GM21390 (cell line): Measurements from ENCODE around the gene LYPD1.

Experiments used
- ATAC-seq: cut with Tn5 transposase; IDR thresholded peaks from one replicate; pipeline ENCODE4 v1.9.1; 2021; ENCODE audit not compliant: unreplicated experiment

Gene LYPD1

DNA sequence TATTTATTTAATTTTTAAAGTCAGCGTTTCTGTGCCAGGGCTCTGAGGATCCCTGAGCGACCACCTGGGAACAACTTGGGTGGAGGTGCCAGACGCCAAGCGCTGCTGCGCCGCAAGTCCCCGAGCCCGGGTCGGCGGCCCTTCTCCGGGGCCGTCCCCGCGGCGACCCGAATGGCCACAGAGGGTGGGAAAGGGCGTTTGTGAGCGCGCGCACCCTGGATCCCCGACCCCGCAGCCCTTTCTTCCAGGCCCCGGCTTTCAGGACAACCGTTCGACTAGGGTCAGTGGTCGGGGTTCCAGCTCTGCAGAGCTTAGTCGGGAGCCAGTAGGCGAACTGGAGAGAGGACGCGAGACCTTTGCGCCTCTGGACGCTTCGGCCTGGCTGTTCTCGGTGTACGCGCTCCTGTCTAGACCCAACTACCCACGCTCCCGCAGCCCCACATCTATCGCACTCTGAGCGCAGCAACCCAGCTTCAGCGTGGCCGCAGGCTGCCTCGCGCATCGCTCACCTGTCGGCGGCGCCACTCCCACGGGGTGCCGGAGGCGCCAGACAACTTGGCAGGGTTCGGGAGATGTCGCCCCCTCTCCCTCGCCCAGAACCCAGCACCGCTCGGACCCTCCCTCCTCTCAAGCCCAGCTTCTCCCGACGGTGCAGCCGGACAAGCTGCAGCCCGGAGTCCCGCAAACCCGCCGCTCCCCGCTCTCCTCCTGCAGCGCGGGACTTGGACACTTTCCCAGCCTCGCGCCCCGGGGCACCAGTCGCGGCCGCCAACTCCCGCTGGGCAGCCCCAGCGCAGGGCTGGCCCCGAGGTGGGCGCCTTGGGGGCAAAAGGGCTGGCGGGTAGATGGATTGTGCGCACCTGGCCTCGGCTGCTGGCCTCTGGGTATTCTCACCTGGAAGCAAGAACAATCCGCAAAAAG is 758 bp downstream of the LYPD1 start:
- ATAC-seq, result no peak

DNA sequence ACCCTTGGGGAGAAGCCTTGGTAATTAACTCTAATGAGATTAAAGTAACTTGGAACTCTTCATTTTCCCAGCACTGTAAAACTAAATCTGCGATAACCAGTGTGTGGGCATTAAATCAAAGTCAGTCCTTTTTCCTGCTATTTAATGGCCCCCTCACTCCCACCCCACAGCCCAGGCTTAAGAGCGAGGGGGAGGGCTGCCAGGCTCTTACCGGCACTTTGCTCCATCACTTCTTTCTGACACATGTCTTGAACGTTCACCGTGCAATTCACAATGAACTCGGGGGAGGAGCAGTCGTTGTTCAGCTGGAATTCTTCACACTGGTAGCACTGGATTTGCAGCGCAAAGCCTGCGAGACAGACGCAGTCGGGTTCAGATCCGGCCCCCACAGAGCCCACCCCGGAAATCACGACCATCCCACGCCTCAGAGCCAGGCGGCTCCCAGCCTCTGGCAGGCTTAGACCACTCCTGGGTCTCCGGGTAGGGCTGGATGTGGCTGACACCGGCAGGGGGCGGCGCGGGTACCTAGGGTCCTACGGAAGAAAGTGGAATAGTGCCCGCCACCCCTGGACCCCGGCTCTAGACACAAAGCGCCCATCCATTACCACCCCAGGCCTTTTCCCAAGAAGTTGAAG is 1.7 kb downstream of the LYPD1 start:
- no peak for ATAC-seq

DNA sequence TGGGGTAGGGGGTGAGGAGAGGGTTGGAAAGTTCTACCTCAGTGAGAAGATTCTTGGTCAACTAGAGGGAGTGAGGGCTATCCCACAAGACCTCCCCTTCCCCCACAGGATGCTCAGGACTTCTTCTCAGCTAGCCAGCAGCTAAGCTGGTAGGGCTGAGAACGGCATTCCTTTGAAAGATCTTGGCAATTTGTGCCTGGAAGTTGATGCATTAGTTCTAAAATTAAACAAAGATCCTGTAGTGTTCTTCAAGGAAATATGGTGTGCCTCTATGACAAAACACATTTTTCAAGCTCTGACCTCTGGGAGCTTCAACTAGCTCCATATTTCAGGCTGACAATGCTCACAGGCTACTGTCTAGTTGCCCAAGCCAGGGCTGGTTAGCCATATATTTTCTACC is 2.3 kb downstream of the LYPD1 start:
- ATAC-seq, result no peak

DNA sequence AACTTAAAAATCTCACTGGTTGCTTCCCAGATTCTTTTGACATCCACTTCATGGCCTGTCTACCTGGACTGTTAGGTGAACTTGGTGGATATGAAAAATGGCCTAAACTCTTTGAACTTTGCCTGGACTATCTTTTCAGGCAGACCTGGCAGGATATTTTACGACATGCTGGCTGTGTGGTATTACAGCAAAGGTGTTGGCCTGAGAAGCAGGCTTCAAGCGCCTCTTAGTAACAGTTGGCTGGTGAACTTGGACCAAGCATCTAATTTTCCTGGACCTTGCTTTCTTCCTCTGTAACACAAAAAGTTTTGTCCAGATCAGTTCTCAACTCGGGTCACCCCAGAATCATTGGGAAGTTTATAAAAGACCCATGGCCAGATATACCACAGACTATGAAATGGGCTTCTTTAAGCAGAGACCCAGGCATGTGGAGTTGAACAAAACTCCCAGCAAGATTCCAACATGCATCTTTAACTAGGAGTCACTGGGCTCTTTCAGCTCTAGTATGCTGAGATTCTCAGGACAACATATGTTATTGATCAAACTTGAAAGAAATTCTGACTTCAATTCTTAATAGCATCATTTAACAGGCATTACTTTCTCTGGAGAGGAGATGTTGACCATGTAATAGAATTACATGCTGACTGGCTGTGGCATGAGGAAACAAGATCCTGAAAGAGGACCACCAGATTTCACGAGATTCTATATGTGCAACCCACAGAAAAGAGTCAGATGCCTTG is 4.4 kb downstream of the LYPD1 start:
- ATAC-seq, result no peak

DNA sequence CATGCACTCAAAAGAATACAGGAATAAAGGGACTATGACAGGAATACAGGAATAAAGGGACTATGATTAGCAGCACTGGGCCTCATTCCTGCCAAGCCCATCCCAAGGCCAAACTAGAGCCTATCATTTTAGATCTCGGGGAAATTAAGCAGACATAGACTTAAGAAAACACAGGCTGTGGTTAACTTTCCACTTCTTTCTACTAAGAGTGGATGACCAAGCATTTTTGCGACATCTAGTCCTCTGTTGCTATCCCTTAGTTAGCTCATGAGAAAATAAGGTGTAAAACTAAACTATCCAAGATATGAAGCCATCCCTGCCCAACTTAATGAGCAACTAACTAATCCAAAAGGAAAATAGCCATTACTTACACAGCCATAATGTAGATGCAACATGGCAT is 5.9 kb downstream of the LYPD1 start:
- ATAC-seq, result no peak

- ATAC-seq, result no peak
Measured at GRCh38 chr2:132662732-132663131, 7.3 kb downstream of the LYPD1 start.

GRCh38 chr2:132659331-132659730 is 10.7 kb downstream of the LYPD1 start:
- no peak for ATAC-seq

- no peak for ATAC-seq
Measured at GRCh38 chr2:132656266-132656975, 13.6 kb downstream of the LYPD1 start.

- no peak for ATAC-seq
Measured at GRCh38 chr2:132654968-132655367, 15.0 kb downstream of the LYPD1 start.

- no peak for ATAC-seq
Measured at GRCh38 chr2:132654335-132654734, 15.7 kb downstream of the LYPD1 start.

GRCh38 chr2:132652474-132652873 is 17.5 kb downstream of the LYPD1 start:
- no peak for ATAC-seq

GRCh38 chr2:132651115-132652045 is 18.6 kb downstream of the LYPD1 start:
- ATAC-seq, result no peak

DNA sequence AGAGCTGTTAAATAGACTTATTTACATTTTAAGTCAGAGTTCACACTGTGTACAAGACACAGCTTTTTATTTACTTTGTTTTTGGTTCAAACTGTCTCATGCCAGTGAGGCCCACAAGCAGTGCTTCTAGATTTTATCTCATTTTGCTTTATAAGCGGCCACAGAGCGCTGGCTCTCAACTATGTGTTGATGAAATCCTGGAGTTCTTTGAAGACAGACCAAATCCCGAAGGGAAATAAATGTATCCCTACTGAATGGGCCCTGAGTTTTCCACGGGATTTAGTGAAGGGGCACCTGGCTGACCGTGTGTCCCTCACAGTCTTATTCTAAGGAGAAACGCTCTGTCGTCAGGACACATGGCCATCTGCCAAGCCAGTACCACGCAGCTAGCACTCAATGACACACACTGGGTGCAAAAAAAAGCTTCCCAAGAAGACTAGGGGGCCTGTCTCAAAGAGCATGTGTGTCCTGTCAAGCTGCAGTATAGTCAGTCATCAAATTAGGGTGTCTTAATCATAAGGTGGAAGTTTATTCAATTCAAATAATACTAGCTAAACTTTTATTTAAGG is 23.4 kb downstream of the LYPD1 start:
- no peak for ATAC-seq

DNA sequence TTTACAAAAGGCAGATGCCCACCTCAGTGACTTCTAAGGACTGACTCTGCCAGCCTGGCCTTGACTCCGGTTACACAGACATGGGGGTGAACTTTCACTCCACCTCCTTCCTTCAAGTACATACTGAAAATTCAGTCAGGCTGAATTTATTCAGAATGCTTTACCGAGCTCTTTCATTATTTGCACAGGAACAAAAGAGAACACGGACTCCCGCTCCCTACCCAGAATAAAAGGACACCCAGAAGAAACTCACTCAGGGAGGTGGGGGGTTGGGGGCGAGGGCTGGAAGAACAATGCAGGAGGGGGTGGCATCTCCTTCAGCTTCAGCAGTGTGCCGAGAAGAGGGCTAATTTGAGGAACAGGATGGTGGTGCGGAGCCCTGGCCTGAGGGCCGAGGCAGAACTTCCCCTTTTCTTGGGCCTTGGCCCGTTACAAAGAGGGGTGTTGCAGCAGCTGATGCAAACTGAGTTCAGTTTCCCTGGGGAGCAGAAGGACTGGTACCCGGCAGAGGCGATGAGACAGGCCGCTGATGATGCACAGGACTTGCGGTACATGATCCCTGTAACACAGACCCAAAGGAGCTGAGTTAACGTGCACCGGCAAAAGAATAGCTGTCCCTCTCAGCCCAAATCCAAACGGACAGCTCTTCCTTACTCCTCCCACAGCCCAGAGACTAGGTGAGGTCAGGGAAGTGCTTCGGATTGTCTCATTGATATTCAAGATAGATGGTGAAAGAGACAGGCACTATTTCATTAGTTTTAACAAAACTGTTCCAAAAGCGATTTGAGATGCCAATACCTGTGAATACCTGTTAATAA is 24.1 kb downstream of the LYPD1 start:
- no peak for ATAC-seq

DNA sequence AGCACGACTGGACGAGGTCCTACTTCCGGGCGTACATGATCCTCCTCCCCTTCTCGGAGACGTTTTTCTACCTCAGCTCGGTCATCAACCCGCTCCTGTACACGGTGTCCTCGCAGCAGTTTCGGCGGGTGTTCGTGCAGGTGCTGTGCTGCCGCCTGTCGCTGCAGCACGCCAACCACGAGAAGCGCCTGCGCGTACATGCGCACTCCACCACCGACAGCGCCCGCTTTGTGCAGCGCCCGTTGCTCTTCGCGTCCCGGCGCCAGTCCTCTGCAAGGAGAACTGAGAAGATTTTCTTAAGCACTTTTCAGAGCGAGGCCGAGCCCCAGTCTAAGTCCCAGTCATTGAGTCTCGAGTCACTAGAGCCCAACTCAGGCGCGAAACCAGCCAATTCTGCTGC is 24.8 kb downstream of the LYPD1 start:
- ATAC-seq, result no peak

- ATAC-seq, result no peak
Measured at GRCh38 chr2:132642415-132642814, 27.6 kb downstream of the LYPD1 start.

- no peak for ATAC-seq
Measured at GRCh38 chr2:132641819-132642218, 28.2 kb downstream of the LYPD1 start.

- no peak for ATAC-seq
Measured at GRCh38 chr2:132640116-132640515, 29.9 kb downstream of the LYPD1 start.
